ENCODE results near the gene CYTH2. TPM values are rescaled to one million over a fixed set of nuclear protein-coding genes. Genes with fewer than 3 reads are reported as not detected.

CYTH2 gene
- 31.7 and 34.5 TPM in 2 replicates for total RNA-seq

GRCh38 chr19:48469289-48469881 lies at the start of gene CYTH2:
CYTH2 (plus strand) TSS chr19:48469369; CDS start chr19:48469508, 139 bp downstream.

GRCh38 chr19:48445606-48446481 lies 23.3 kb upstream of the CYTH2 start, which contains the start of gene GRWD1:
GRWD1 (plus strand) TSS chr19:48445983; CDS start chr19:48446006, 23 bp downstream.

GRCh38 chr19:48455171-48455907 lies 13.8 kb upstream of the CYTH2 start, which contains the start of gene KCNJ14:
KCNJ14 (plus strand) TSS chr19:48455574; CDS start chr19:48461725, 6,151 bp downstream.

GRCh38 chr19:48511800-48512503 lies 42.8 kb downstream of the CYTH2 start, which contains the start of gene LMTK3:
LMTK3 (minus strand) TSS chr19:48511835; CDS start chr19:48511576, 259 bp downstream.

Other genes with a start within 250 kb of the CYTH2 start
- 10.7 and 14.9 TPM in 2 replicates for gene CARD8, start 213.5 kb upstream of the CYTH2 start, total RNA-seq
- gene ZNF114, start 199.3 kb upstream of the CYTH2 start, total RNA-seq, result under 0.01 and 0.39 TPM in 2 replicates
- gene EMP3, start 143.8 kb upstream of the CYTH2 start, total RNA-seq, result 345 and 381 TPM in 2 replicates
- 5.1 and 5.7 TPM in 2 replicates for gene TMEM143, start 105.4 kb upstream of the CYTH2 start, total RNA-seq
- not detected in 2 replicates for gene SYNGR4, start 105.0 kb upstream of the CYTH2 start, total RNA-seq
- 84.9 and 89.1 TPM in 2 replicates for gene KDELR1, start 77.8 kb upstream of the CYTH2 start, total RNA-seq
- gene GRIN2D, start 75.7 kb upstream of the CYTH2 start, total RNA-seq, result 0.37 and 0.78 TPM in 2 replicates
- 32.7 and 53.6 TPM in 2 replicates for gene GRWD1, start 23.4 kb upstream of the CYTH2 start, total RNA-seq
- gene KCNJ14, start 13.8 kb upstream of the CYTH2 start, total RNA-seq, result 0.37 and 0.59 TPM in 2 replicates
- gene LMTK3, start 42.5 kb downstream of the CYTH2 start, total RNA-seq, result not detected in 2 replicates
- not detected in 2 replicates for gene SULT2B1, start 82.8 kb downstream of the CYTH2 start, total RNA-seq
- not detected in 2 replicates for gene SPACA4, start 137.4 kb downstream of the CYTH2 start, total RNA-seq
- gene FAM83E, start 145.7 kb downstream of the CYTH2 start, total RNA-seq, result under 0.01 and 1.4 TPM in 2 replicates
- 1,644 and 2,294 TPM in 2 replicates for gene RPL18, start 149.8 kb downstream of the CYTH2 start, total RNA-seq
- 9.2 and 11.5 TPM in 2 replicates for gene SPHK2, start 150.1 kb downstream of the CYTH2 start, total RNA-seq
- 1.6 and 5.9 TPM in 2 replicates for gene DBP, start 168.0 kb downstream of the CYTH2 start, total RNA-seq
- 0.39 and 1.1 TPM in 2 replicates for gene CA11, start 176.8 kb downstream of the CYTH2 start, total RNA-seq
- gene NTN5, start 203.6 kb downstream of the CYTH2 start, total RNA-seq, result under 0.01 TPM in 1 of 2 replicates, not detected in the other
- gene FUT2, start 226.6 kb downstream of the CYTH2 start, total RNA-seq, result not detected in 2 replicates